Nephron progenitor cell (in vitro differentiated cells): ENCODE results near the gene BCL7B.

ENCODE experiments used
- DNase-seq: peaks from one replicate; pipeline ENCODE4 v3.0.0; 2021
- H3K27ac Mint-ChIP-seq: 2 replicates; pipeline ENCODE4 v1.8.0; 2021; ENCODE audit warnings: mild to moderate bottlenecking, moderate library complexity, mixed read lengths
- H3K27me3 Mint-ChIP-seq: 2 replicates; pipeline ENCODE4 v1.8.0; 2021; ENCODE audit warnings: mild to moderate bottlenecking, low read depth, mixed read lengths; ENCODE audit not compliant: poor library complexity
- H3K36me3 Mint-ChIP-seq: 2 replicates; pipeline ENCODE4 v1.8.0; 2021; ENCODE audit warnings: low read depth, mixed read lengths
- H3K4me1 Mint-ChIP-seq: 2 replicates; pipeline ENCODE4 v1.8.0; 2021; ENCODE audit warnings: mixed read lengths
- H3K4me3 Mint-ChIP-seq: 2 replicates; pipeline ENCODE4 v1.8.0; 2021; ENCODE audit warnings: mild to moderate bottlenecking, moderate library complexity, mixed read lengths
- H3K9me3 Mint-ChIP-seq: 2 replicates; pipeline ENCODE4 v1.8.0; 2021; ENCODE audit warnings: mild to moderate bottlenecking, moderate library complexity, mixed read lengths
- TF ChIP-seq, protein P1 (sequence below): fragments of 200-600 bp; sonication (generic); IDR thresholded peaks from 2 replicates; pipeline ENCODE4 v1.5.0; 2021; ENCODE audit warnings: antibody characterized with exemption

Gene BCL7B

DNA sequence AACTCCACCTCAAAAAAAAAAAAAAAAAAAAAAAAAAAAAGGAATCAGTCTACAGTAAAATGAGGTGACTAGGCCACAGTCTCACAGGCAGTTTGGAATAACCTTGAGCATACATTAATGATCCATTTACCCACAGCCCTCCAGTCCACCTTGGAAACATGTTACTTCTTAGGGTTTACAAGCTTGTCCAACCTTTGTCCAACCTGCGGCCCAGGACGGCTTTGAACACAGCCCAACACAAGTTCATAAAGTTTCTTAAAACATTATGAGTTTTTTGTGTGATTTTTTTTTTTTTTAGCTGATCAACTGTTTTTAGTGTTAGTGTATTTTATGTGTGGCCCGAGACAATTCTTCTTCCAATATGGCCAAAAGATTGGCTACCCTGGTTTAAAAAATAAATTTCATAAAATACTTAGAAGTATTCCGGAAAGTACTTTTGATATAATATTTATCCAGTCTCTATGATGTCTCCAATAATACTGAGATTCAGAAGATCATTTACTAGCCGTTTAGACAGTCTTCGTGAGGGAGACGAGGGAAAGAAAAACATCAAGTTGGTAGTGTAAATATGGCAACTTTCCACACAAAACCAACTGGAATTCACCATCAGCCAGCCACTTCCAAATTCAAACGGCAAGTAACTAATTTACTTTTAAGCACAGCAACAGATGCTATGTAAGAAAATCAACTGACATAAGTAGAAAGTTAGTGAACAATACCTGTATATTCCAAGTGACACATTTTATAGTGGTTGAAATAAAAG lies 45.3 kb downstream of the BCL7B start:
- H3K27me3 Mint-ChIP-seq: no peaks in the 10 kb centered on the region
- DNase-seq: no peak
- TF ChIP-seq, protein P1, sequence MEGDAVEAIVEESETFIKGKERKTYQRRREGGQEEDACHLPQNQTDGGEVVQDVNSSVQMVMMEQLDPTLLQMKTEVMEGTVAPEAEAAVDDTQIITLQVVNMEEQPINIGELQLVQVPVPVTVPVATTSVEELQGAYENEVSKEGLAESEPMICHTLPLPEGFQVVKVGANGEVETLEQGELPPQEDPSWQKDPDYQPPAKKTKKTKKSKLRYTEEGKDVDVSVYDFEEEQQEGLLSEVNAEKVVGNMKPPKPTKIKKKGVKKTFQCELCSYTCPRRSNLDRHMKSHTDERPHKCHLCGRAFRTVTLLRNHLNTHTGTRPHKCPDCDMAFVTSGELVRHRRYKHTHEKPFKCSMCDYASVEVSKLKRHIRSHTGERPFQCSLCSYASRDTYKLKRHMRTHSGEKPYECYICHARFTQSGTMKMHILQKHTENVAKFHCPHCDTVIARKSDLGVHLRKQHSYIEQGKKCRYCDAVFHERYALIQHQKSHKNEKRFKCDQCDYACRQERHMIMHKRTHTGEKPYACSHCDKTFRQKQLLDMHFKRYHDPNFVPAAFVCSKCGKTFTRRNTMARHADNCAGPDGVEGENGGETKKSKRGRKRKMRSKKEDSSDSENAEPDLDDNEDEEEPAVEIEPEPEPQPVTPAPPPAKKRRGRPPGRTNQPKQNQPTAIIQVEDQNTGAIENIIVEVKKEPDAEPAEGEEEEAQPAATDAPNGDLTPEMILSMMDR: no peak
- peak overlapping the region; percentile 5 for H3K27ac Mint-ChIP-seq
- no peaks in the 10 kb centered on the region for H3K9me3 Mint-ChIP-seq
- peaks cover 5% of the 10 kb centered on the region for H3K4me1 Mint-ChIP-seq
- no peak overlapping the region for H3K4me3 Mint-ChIP-seq
- peaks cover 94% of the 10 kb centered on the region for H3K36me3 Mint-ChIP-seq

DNA sequence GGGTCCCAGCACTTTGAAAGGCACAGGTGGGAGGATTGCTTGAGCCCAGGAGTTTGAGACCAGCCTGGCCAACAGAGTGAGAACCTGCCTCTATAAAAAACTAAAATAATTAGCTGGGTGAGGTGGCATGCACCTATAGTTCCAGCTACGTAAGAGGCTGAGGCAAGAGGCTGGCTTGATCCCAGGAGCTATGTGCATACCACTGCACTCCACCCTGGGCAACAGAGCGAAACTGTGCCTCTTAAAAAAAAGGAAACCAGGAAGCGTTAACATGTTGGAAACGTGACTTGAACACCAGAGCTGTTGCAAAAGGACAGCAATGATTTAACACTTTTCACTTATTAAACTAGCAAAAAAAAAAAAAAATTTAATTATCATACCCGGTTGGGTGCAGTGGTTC lies 48.0 kb downstream of the BCL7B start:
- H3K27me3 Mint-ChIP-seq: no peaks in the 10 kb centered on the region
- TF ChIP-seq, protein P1: no peak
- peak overlapping the region; percentile 59 for H3K27ac Mint-ChIP-seq
- no peak for DNase-seq
- no peaks in the 10 kb centered on the region for H3K4me1 Mint-ChIP-seq
- no peaks in the 10 kb centered on the region for H3K9me3 Mint-ChIP-seq
- no peak overlapping the region for H3K4me3 Mint-ChIP-seq
- peaks cover 88% of the 10 kb centered on the region for H3K36me3 Mint-ChIP-seq

DNA sequence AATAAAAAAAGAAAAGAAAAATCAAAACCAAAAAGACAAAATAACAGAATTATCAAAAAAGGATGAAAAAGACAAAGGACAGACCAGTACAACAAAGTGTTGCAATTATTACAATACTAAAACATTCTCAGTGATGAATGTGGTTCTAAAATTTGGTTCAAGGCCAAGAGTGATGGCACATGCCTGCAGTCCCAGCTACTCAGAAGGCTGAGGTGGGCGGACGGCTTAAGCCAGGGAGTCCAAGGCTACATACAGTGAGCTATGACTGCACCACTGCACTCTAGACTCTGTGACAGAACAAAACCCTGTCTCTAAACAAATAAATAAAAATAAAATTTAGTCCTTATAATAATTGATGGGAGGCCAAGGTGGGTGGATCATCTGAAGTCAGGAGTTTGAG lies 49.9 kb downstream of the BCL7B start:
- Mint-ChIP-seq H3K27me3 (no peaks in the 10 kb centered on the region), H3K4me3 (no peak overlapping the region), H3K9me3 (no peaks in the 10 kb centered on the region), H3K27ac (no peak overlapping the region), H3K4me1 (no peaks in the 10 kb centered on the region), H3K36me3 (peaks cover 88% of the 10 kb centered on the region)
- DNase-seq: no peak
- TF ChIP-seq, protein P1: no peak

DNA sequence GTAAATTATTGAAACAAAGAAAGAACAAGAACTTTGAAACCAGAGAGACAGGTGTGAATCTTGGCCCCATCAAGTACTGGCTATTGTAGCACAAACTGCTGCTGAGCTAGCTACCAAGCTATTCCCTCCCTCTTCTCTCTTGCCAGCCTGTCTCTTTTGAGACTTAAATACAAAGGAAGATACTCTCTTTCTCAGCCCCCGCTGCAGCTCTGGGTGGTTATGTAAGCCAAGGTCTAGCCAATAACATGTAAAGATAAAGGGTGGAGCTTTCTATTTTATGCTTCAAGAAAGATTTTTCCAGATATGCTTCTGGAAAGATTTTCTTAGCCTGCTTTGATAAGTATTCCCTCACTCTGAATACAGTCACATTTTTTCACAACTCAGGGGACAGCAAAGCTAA lies 52.6 kb downstream of the BCL7B start:
- Mint-ChIP-seq H3K36me3 (peaks cover 82% of the 10 kb centered on the region), H3K9me3 (no peaks in the 10 kb centered on the region), H3K27ac (peak overlapping the region; percentile 41), H3K4me3 (no peak overlapping the region), H3K4me1 (no peaks in the 10 kb centered on the region), H3K27me3 (no peaks in the 10 kb centered on the region)
- DNase-seq: no peak
- TF ChIP-seq, protein P1: no peak

DNA sequence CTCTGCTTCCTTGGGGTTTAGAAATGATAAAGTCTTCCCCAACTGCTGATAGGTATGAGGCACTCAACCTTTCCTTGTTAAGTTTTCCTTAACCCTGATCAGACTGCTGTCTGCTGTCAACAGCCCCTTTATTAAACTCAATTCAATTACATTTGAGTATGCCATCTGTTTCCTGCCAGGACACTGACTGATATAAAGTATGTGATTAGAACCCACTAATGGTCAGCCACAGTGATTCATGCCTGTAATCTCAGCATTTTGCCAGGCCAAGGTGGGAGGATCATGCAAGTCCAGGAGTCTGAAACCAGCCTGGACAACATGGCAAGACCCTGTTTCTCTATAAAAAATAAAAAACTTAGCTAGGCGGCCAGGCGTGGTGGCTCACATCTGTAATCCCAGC lies 53.5 kb downstream of the BCL7B start:
- no peaks in the 10 kb centered on the region for H3K9me3 Mint-ChIP-seq
- H3K27ac Mint-ChIP-seq: no peak overlapping the region
- no peak overlapping the region for H3K4me3 Mint-ChIP-seq
- peaks cover 82% of the 10 kb centered on the region for H3K36me3 Mint-ChIP-seq
- no peaks in the 10 kb centered on the region for H3K27me3 Mint-ChIP-seq
- H3K4me1 Mint-ChIP-seq: no peaks in the 10 kb centered on the region
- no peak for DNase-seq
- TF ChIP-seq, protein P1: no peak

DNA sequence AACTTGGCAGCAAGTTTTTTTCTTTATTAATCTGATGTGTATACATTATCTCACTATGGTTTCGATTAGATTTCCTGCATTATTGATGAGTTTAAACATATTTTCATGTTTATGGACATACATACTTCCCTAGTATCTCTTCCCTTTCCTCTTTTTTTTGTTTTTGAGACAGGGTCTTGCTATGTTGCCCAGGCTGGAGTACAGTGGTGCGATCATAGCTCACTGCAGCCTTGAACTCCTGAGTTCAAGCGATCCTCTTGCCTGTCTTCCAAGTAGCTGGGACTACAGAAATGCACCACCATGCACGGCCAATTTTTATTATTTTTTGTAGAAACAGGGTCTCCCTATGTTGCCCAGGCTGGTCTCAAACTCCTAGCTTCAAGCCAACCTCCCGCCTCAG lies 54.3 kb downstream of the BCL7B start:
- Mint-ChIP-seq H3K4me3 (no peak overlapping the region), H3K27ac (no peak overlapping the region), H3K36me3 (peaks cover 82% of the 10 kb centered on the region), H3K27me3 (no peaks in the 10 kb centered on the region), H3K4me1 (no peaks in the 10 kb centered on the region), H3K9me3 (no peaks in the 10 kb centered on the region)
- TF ChIP-seq, protein P1: no peak
- DNase-seq: no peak
